Loucy (cell line): Measurements from ENCODE around the gene LEF1.

ENCODE experiments used
- CTCF ChIP-seq: fragments of 200-600 bp; sonication (generic); conservative IDR thresholded peaks from 2 replicates; pipeline ENCODE4 v1.5.1; 2014; ENCODE audit warnings: mild to moderate bottlenecking, antibody characterized with exemption, low read length
- EZH2phosphoT487 ChIP-seq: fragments of 200-600 bp; IDR thresholded peaks from 2 replicates; pipeline ENCODE4 v1.6.1; 2018; ENCODE audit warnings: antibody characterized with exemption, mild to moderate bottlenecking, moderate library complexity, borderline replicate concordance

DNA sequence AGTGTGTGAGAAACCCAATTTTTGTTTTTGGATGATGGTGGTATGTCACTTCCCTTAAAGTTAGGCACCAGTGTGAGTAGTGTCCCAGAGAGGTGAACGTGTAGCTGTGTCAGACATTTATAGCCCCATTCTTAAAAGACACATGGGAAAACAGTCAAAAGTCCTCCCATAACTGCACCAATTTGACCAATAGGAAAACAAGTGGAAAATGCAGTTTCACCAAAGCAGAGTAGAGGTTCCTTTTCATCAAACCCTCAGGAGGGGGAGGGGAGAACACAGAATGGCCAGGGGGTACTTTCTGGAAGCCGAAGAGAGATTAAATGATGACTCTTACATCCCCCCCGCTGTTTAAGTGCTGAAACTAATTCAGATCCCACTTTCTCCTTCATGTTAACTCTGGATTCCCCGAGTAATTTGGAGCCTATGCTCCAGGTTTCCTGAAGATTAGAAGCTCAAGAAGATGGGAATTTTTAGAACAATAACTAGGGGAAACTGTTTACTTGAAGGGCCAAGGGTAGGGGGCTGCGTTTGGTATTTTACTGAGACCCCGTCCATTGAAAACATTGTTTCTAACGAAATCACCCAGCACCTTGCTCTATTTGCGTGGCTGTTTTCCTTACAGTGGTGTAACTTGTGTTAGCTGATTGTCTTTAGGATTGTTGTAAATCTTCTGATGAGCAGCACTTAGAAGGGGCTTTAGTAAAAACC is 2.1 kb upstream of the LEF1 start:
- no peak for TF ChIP-seq CTCF
- TF ChIP-seq EZH2phosphoT487: no peak
